NCI-H2171 treated with DMSO at 0.1 percent for 48 hours (cell line): Measurements from ENCODE around the gene NDUFA12.

Experiments
- DNase-seq: peaks from one replicate; lab custom pipeline; 2025; lab: John Stamatoyannopoulos, UW

NDUFA12 gene

DNA sequence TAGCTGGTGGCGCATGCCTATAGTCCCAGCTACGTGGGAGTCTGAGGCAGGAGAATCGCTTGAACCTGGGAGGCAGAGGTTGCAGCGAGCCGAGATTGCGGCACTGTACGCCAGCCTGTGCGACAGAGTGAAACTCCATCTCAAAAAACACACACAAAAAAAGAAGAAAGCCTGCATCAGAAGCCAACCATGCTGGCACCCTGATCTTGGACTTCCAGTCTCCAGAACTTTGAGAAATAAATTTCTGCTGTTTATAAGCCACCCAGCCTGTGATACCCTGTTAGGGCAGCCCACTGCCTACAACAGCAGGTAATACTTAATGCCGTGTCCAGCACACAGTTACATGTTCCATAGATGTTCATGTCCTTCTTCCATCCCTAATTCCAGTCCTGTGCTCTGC lies 62.7 kb downstream of the NDUFA12 start:
- DNase-seq = no peak

DNA sequence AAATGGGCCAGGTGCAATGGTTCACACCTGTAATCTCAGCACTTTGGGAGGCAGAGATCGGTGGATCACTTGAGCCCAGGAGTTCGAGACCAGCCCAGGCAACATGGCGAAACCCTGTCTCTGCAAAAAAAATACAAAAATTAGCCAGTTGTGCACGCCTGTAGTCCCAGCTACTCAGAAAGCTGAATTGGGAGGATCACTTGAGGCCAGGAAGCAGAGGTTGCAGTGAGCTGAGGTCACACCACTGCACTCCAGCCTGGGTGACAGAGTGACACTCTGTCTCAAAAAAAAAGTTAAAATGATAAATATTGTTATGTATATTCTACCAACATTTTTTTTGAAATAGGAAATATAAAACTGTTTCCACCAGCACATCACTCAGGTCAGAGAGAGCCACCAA lies 64.9 kb downstream of the NDUFA12 start:
- no peak for DNase-seq

GRCh38 chr12:94930772-94931171 lies 72.7 kb downstream of the NDUFA12 start:
- no peak for DNase-seq

GRCh38 chr12:94930216-94930654 lies 73.3 kb downstream of the NDUFA12 start:
- DNase-seq = no peak

- DNase-seq = no peak
These were observed 73.7 kb downstream of the NDUFA12 start for GRCh38 chr12:94929780-94930179.

DNA sequence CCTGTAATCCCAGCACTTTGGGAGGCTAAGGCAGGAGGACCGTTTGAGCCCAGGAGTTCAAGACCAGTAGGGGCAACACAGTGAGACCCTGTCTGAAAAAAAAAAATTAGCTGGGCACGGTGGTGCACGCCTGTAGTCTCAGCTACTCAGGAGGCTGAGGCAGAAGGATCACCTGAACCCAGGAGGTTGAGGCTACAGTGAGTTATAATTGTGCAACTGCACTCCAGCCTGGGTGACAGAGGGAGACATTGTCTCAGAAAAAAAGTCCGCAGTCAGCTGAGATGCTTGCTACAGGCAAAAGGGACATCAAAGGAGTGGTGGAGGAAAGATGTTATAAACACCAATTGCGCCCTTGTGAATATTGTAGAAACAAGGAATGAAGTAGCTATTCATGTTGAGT lies 77.8 kb downstream of the NDUFA12 start:
- DNase-seq = no peak

- DNase-seq = no peak
These were observed 78.3 kb downstream of the NDUFA12 start for GRCh38 chr12:94925206-94925605.

- DNase-seq = no peak
These were observed 80.9 kb downstream of the NDUFA12 start for GRCh38 chr12:94922561-94922960.
